Activated CD4-positive, alpha-beta T cell treated with anti-CD3 and anti-CD28 coated beads, Interleukin-2, amount 10 ng/mL, durations not matched to agents 24 days and 14 days (primary cell): Measurements from ENCODE around the gene TMEM132C. TPM values are rescaled to one million over a fixed set of nuclear protein-coding genes. Genes with fewer than 3 reads are reported as not detected.
"Not testable (repeated sequence)": the region's sequence is repeated elsewhere in the genome, so short reads cannot be mapped to it uniquely, and the experiment has no call there.

Experiments
- DNase-seq: peaks from one replicate; pipeline ENCODE4 v3.0.0; 2022
- H3K27ac Mint-ChIP-seq: one replicate; pipeline ENCODE4 v1.8.0; 2022; ENCODE audit warnings: mild to moderate bottlenecking, mixed read lengths
- H3K27me3 Mint-ChIP-seq: one replicate; pipeline ENCODE4 v1.8.0; 2022; ENCODE audit warnings: mixed read lengths
- H3K36me3 Mint-ChIP-seq: one replicate; pipeline ENCODE4 v1.8.0; 2022; ENCODE audit warnings: low read depth, mild to moderate bottlenecking, mixed read lengths
- H3K4me1 Mint-ChIP-seq: one replicate; pipeline ENCODE4 v1.8.0; 2021; ENCODE audit warnings: mixed read lengths
- H3K4me3 Mint-ChIP-seq: one replicate; pipeline ENCODE4 v1.8.0; 2022; ENCODE audit warnings: mild to moderate bottlenecking, moderate library complexity, mixed read lengths
- H3K9me3 Mint-ChIP-seq: one replicate; pipeline ENCODE4 v1.8.0; 2021; ENCODE audit warnings: mixed read lengths
- intact Hi-C: fragments of 100-400 bp; cut with micrococcal nuclease; formaldehyde crosslinking; loops from one replicate; pipeline ENCODE4 v1.15.1; 2023
- total RNA-seq: library from RNA; stranded (reverse); gene quantifications from 2 replicates; pipeline ENCODE4 v1.2.3, GENCODE V29; 2022

TMEM132C gene
- total RNA-seq, 1 donor from 2014 or later, result not detected

DNA sequence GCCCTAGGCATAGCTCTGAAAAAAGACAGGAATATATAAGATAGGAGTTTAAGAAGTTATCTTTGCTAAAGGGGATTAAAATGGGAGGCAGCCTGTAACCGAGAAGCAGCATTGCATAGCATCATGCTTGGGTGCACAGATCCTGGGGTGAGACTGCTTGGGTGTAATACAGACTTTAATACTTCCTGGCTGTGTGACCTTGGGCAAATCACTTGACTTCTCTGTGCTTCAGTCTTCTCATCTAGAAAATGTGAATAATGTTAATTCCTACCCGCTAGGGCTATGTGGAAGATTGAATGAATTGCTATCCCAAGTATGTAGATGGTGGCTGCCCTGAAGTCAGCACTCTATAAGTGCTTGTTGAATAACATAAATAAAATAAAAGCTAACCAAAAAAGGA is 204.5 kb downstream of the TMEM132C start:
- intact Hi-C loops, result no loop called here
- no peak for DNase-seq
- H3K27me3 Mint-ChIP-seq, result no peaks in the 10 kb centered on the region
- H3K9me3 Mint-ChIP-seq, result peaks cover 8% of the 10 kb centered on the region
- H3K27ac Mint-ChIP-seq, result no peak overlapping the region
- no peak overlapping the region for H3K4me3 Mint-ChIP-seq
- no peaks in the 10 kb centered on the region for H3K4me1 Mint-ChIP-seq
- H3K36me3 Mint-ChIP-seq, result no peaks in the 10 kb centered on the region

DNA sequence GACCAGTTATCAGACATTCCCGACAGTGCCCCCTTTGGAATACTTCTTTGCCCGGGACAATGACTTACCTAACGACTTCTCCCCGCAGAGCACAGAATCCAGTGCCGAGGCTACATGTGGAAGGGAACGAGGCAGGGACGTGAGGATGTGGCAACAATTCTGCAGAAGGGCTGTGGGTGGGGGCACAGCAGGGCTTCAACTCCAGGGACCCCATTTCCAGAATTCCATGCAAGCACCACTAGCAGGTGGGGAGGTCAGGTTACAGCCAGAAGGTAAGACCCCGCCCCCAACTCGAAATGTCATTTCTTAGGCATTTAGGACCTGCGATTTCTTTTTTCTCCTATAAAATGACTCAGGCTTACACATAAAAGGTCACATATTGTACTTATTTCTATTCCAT is 207.9 kb downstream of the TMEM132C start:
- Mint-ChIP-seq H3K4me3 (no peak overlapping the region), H3K36me3 (no peaks in the 10 kb centered on the region), H3K4me1 (no peaks in the 10 kb centered on the region), H3K27me3 (no peaks in the 10 kb centered on the region), H3K9me3 (peaks cover 8% of the 10 kb centered on the region), H3K27ac (no peak overlapping the region)
- intact Hi-C loops, result no loop called here
- DNase-seq, result no peak

DNA sequence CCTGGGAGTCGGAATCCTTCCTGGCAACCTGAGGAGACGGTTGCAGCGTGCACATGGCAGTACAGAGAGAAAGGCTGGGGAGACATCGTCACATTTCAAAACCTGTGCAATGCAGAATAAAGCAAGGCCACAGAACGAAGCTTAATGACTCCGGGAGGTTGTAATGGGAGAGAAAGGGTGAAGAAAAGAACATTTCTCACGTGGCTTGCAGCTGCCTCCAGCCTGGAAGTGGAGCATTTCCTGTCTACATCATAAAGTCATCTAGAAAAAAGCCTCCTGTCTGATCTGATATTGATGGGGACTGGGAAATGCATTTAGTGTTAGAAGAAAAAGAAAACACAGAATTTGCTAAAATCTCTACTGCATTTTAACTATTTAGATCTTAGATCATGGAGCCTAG is 209.3 kb downstream of the TMEM132C start:
- peaks cover 8% of the 10 kb centered on the region for H3K9me3 Mint-ChIP-seq
- H3K4me3 Mint-ChIP-seq, result no peak overlapping the region
- no peaks in the 10 kb centered on the region for H3K27me3 Mint-ChIP-seq
- no peak for DNase-seq
- no peaks in the 10 kb centered on the region for H3K4me1 Mint-ChIP-seq
- intact Hi-C loops, result no loop called here
- H3K27ac Mint-ChIP-seq, result no peak overlapping the region
- H3K36me3 Mint-ChIP-seq, result no peaks in the 10 kb centered on the region

DNA sequence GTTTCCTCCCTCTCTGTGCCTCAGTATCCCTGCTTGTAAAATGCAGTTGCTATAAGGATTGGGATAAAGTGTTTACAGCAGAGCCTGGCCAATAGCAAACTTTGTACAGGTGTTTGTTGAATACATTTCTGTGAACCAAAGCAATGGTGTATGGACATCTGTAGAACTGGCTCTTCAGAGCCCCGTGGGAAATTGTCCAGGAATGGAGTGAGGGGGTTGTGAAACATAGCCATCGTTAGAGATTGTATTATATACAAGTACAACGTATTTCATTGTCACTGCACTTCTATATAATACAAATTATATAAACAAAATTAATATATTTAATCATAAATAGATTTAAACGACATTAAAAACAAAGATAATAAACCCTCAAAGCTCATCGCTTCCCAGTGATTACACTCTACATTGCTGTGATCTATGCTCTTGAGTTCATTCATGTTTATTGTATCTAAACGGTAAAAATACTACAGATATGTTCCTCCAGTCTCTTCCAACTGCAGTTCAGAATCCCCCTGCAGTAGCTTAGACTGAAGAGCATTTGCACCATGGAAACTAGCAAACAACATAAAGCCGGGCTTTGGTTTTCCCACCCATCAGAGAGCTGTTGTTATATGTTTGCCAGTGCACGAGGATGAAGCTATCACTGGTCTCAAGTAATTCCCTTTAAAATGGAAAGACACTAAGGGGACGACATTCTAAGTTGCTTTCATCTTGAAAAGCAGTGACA is 216.7 kb downstream of the TMEM132C start:
- Mint-ChIP-seq H3K9me3 (peaks cover 3% of the 10 kb centered on the region), H3K4me3 (no peak overlapping the region), H3K27me3 (no peaks in the 10 kb centered on the region), H3K4me1 (no peaks in the 10 kb centered on the region), H3K36me3 (no peaks in the 10 kb centered on the region), H3K27ac (no peak overlapping the region)
- intact Hi-C loops, result no loop called here
- no peak for DNase-seq

DNA sequence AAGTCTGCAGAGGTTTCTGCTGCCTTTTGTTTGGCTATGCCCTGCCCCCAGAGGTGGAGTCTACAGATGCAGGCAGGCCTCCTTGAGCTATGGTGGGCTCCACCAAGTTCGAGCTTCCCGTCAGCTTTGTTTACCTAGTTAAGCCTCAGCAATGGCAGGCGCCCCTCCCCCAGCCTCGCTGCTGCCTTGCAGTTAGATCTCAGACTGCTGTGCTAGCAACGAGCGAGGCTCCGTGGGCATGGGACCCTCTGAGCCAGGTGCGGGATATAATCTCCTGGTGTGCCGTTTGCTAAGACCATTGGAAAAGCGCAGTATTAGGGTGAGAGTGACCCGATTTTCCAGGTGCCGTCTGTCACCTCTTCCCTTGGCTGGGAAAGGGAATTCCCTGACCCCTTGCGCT is 230.4 kb downstream of the TMEM132C start:
- H3K27ac Mint-ChIP-seq, H3K4me1 Mint-ChIP-seq, H3K27me3 Mint-ChIP-seq, H3K4me3 Mint-ChIP-seq, H3K36me3 Mint-ChIP-seq, intact Hi-C loops, DNase-seq, H3K9me3 Mint-ChIP-seq: not testable (repeated sequence)

DNA sequence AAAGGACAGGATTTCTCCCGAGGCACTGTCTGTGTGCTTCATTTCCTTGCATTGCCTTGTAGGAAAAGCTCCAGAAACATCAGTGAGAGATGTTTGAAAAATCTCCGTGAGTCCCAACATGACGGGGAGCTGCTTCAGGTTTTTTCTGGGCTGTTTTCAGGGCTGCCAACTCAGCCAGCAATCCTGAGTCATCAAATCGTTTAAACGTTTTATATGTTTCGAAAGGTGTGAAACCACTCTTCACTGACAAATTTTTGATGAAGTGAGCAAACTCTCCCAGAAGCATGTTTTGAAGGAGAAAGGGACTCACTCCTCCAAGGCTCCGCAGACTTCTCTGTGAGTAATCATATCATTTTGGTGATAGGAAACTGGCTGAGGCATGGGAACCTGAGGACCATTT is 240.5 kb downstream of the TMEM132C start:
- Mint-ChIP-seq H3K9me3 (peaks cover 22% of the 10 kb centered on the region), H3K36me3 (no peaks in the 10 kb centered on the region), H3K27ac (no peak overlapping the region), H3K4me1 (no peaks in the 10 kb centered on the region), H3K27me3 (no peaks in the 10 kb centered on the region), H3K4me3 (no peak overlapping the region)
- DNase-seq, result no peak
- intact Hi-C loops, result no loop called here

DNA sequence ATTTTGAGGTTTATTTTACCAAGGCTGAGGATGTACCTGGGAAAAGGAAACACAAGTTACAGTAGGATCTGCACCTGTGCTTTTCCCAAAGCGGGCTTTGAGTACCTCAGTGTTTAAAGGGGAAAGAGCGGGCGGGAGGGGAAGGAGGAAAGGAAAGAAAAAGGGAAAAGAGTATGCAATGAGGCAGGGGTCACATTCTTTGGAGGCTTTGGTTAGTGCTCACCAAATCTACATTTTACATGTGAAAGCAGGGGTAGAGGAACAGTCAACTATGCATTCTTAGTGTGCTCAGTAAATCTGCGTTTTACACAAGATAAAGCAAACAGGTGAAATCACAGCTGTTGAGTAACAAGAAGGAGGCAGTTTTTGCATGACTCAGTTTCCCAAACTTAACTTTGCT is 242.2 kb downstream of the TMEM132C start:
- Mint-ChIP-seq H3K9me3 (peaks cover 19% of the 10 kb centered on the region), H3K4me3 (no peak overlapping the region)
- intact Hi-C loops, result no loop called here

DNA sequence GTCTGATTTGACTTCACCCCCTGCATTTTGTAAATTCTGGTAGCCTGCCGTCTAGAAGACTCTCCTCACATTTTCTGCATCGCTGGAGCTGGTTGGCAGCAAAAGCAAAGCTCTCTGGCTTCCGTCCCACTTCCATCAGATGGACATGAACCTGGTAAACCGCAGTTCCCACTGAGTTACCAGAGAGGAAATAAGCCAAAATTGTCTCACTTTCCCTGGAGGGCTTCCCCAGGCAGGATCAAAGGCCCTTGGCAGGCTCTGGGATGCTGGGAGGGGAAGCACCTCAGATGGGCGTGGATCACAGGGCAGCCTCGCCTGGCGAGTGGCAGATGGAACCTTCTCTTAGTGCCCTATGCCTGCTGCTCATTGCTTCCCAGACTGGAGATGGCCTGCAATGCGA is 243.5 kb downstream of the TMEM132C start:
- peaks cover 19% of the 10 kb centered on the region for H3K9me3 Mint-ChIP-seq
- H3K27me3 Mint-ChIP-seq, result no peaks in the 10 kb centered on the region
- no peak overlapping the region for H3K27ac Mint-ChIP-seq
- H3K4me3 Mint-ChIP-seq, result no peak overlapping the region
- H3K36me3 Mint-ChIP-seq, result no peaks in the 10 kb centered on the region
- H3K4me1 Mint-ChIP-seq, result no peaks in the 10 kb centered on the region
- intact Hi-C loops, result no loop called here
- DNase-seq, result no peak

More for the DNA sequence above, 242.2 kb downstream of the TMEM132C start:
- H3K36me3 Mint-ChIP-seq, result no peaks in the 10 kb centered on the region
- H3K4me1 Mint-ChIP-seq, result no peaks in the 10 kb centered on the region
- no peak for DNase-seq
- H3K27me3 Mint-ChIP-seq, result no peaks in the 10 kb centered on the region
- no peak overlapping the region for H3K27ac Mint-ChIP-seq

DNA sequence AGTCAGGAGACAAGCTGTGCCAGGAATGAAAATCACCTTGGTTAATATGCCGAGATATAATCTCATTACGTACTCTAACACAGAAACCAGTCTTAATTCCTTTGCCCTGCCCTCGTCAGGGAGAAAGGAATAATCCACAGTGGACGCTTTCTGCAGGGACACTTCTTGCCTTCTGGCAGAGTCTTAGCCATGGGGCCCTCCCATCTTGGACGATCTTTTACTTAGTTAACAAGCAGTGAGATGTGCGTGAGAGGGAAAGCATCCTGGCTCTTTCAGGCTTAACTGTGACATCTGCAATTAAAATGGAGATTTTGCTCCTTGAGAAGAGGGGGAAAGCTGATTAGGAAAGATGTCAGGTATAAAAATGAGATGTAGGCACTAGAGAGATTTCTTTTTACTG is 246.4 kb downstream of the TMEM132C start:
- Mint-ChIP-seq H3K27ac (no peak overlapping the region), H3K4me1 (no peaks in the 10 kb centered on the region), H3K36me3 (no peaks in the 10 kb centered on the region), H3K27me3 (no peaks in the 10 kb centered on the region), H3K4me3 (no peak overlapping the region), H3K9me3 (peaks cover 14% of the 10 kb centered on the region)
- no peak for DNase-seq
- intact Hi-C loops, result no loop called here

DNA sequence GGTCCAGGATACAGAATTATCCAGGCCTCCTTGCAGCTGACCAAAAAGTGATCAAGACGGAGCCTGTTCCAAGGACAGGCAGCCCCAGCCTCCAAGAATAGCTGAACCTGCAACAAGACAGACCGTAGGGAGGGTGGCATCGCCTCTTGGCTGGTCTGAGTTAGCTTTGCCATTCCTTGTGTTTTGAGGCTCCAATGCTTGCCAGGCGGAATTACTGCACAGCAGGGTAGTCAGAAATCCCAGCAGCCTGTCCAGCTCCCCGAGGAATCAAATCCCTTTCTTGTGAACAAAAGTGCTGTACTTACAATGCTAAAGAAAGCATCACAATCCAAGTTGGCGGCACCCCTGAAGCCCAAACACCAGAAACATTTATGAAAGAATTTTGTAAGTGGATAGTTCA is 246.9 kb downstream of the TMEM132C start:
- intact Hi-C loops, result no loop called here
- H3K27ac Mint-ChIP-seq, result no peak overlapping the region
- no peak overlapping the region for H3K4me3 Mint-ChIP-seq
- no peak for DNase-seq
- H3K4me1 Mint-ChIP-seq, result no peaks in the 10 kb centered on the region
- no peaks in the 10 kb centered on the region for H3K36me3 Mint-ChIP-seq
- H3K9me3 Mint-ChIP-seq, result peaks cover 11% of the 10 kb centered on the region
- no peaks in the 10 kb centered on the region for H3K27me3 Mint-ChIP-seq

DNA sequence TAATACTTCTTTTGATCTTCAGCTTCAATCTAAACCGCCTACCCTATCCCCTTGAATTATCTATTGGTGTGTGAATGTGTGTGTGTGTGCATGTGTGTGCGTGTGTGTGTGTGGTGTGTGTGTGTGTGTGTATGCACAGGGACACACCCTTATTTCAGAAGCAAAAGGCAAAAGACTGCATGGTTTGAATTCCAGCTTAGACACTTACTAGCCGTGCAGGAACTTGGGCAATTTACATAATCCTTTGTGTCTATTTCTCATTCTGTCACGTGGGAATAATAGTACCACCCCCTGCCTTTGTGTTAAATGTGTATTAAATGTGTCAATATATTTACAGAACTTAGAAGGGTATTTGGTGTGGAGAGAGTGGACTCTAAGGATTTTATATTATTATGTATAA is 251.7 kb downstream of the TMEM132C start:
- no peaks in the 10 kb centered on the region for H3K27me3 Mint-ChIP-seq
- intact Hi-C loops, result no loop called here
- H3K4me3 Mint-ChIP-seq, result no peak overlapping the region
- H3K9me3 Mint-ChIP-seq, result peaks cover 5% of the 10 kb centered on the region
- H3K27ac Mint-ChIP-seq, result no peak overlapping the region
- DNase-seq, result no peak
- H3K4me1 Mint-ChIP-seq, result no peaks in the 10 kb centered on the region
- H3K36me3 Mint-ChIP-seq, result no peaks in the 10 kb centered on the region

DNA sequence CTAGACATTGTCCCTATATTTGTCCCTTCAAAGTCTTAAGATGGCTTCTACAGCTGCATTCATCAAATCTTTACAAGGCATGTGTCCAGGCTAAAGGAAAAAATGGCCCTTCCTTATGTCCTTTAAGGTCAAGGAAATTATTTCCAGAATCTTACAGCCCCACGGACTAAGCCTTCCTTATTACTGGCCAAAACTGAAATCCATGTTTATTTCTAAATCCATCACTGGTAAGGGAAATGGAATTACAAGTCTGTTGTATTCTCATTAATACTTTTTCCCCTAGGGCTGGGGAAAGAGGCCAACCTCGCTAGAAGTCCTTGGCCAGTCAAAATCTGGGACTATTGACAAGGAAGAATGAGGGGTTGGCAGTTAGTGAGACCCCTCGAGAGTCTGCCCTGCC is 252.5 kb downstream of the TMEM132C start:
- H3K36me3 Mint-ChIP-seq, result no peaks in the 10 kb centered on the region
- no peak overlapping the region for H3K27ac Mint-ChIP-seq
- no peaks in the 10 kb centered on the region for H3K4me1 Mint-ChIP-seq
- H3K9me3 Mint-ChIP-seq, result peaks cover 5% of the 10 kb centered on the region
- DNase-seq, result no peak
- H3K4me3 Mint-ChIP-seq, result no peak overlapping the region
- intact Hi-C loops, result no loop called here
- no peaks in the 10 kb centered on the region for H3K27me3 Mint-ChIP-seq

DNA sequence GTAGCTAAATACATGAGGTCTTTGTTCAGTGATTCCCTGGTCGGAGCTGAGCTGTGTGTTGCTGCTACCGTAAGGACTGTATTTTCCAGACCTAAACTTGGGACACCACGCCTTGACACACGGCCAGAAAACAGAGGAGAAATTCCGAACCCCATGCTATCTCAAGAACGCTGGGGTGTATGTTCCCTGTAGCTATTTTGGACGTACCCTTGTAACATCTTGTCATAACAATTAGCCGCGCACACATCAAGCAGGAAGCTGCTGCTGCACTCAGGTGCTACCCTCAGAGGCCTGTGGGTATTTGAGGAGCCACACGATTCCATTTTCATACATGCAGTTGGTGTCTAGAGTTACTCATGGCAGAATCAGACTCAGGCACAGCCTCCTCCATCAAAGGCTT is 255.0 kb downstream of the TMEM132C start:
- intact Hi-C loops, result no loop called here
- Mint-ChIP-seq H3K9me3 (peaks cover 5% of the 10 kb centered on the region), H3K36me3 (no peaks in the 10 kb centered on the region), H3K4me3 (no peak overlapping the region), H3K27me3 (no peaks in the 10 kb centered on the region), H3K4me1 (no peaks in the 10 kb centered on the region), H3K27ac (no peak overlapping the region)
- DNase-seq, result no peak

DNA sequence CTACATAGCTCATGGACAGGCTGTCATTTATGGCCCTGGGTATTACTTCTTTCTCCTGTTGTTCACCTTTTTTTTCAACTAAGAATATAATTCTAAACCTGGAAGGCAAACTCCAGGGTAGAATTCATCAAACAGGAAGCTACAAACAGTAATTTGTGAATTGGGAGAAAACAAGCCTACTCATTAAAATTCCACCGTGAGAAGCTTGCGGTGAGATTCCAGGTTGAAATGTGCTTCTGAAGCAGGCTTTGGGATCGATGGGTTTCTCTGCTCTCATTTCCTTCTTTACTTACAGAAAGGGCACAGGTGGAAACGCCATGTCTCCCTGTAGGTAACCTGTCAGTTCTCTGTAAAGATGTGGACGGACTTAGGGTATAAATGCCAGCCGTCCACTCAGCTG is 257.5 kb downstream of the TMEM132C start:
- peaks cover 5% of the 10 kb centered on the region for H3K9me3 Mint-ChIP-seq
- H3K27me3 Mint-ChIP-seq, result no peaks in the 10 kb centered on the region
- H3K4me1 Mint-ChIP-seq, result no peaks in the 10 kb centered on the region
- no peak overlapping the region for H3K27ac Mint-ChIP-seq
- intact Hi-C loops, result no loop called here
- no peak for DNase-seq
- no peak overlapping the region for H3K4me3 Mint-ChIP-seq
- no peaks in the 10 kb centered on the region for H3K36me3 Mint-ChIP-seq

DNA sequence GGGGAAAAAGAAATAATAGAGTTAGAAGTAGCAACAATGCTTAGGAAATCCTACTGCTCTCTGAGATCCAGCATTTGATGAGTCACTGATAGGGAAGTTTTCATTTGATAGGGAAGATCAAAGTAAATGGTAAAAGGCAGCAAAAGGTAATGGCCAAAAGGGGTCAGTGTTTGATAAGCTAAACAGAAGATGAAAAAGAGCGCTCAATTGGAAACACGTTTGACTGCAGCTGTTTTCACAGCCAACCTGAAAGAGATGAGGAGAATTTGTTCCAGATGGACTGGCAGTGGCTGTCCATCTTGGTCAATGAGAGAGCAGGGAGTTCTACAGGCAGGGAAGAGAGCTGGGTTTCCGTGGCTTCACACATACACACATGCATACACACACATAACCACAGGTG is 264.2 kb downstream of the TMEM132C start:
- Mint-ChIP-seq H3K27me3 (no peaks in the 10 kb centered on the region), H3K4me3 (no peak overlapping the region), H3K36me3 (no peaks in the 10 kb centered on the region), H3K9me3 (no peaks in the 10 kb centered on the region), H3K4me1 (no peaks in the 10 kb centered on the region), H3K27ac (no peak overlapping the region)
- DNase-seq, result no peak
- intact Hi-C loops, result no loop called here
